Activated CD4-positive, alpha-beta T cell treated with anti-CD3 and anti-CD28 coated beads for 48 hours (primary cell): ENCODE measurements around the gene CUL4A.
A peak's percentile ranks its signal among the peaks of the same experiment; 100 is the strongest.
"Not testable (repeated sequence)": the region's sequence is repeated elsewhere in the genome, so short reads cannot be mapped to it uniquely, and the experiment has no call there.

ENCODE experiments used
- DNase-seq: peaks from one replicate; pipeline ENCODE4 v3.0.0-alpha.2; 2020

The CUL4A gene

DNA sequence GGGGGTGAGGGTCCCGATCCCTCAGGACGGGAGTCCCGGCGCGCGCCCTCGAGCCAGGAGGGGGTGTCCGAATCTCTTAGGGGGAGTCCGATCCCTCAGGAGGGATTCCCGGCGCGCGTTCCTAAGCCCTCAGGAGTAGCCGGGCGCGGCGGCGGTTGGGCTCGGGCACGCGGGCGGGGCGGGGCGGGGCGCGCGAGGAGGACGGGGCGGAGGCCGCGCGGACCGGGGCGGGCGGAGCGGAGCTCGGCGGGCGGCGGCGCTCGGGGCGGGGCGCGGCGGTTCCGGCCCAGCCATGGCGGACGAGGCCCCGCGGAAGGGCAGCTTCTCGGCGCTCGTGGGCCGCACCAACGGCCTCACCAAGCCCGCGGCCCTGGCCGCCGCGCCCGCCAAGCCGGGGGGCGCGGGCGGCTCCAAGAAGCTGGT, at the start of gene CUL4A:
Gene CUL4A (plus strand): TSS at position 278 of the 423 bp plus-strand sequence. CDS start 15 bp downstream, at position 293.
- DNase-seq: peak; percentile 80

DNA sequence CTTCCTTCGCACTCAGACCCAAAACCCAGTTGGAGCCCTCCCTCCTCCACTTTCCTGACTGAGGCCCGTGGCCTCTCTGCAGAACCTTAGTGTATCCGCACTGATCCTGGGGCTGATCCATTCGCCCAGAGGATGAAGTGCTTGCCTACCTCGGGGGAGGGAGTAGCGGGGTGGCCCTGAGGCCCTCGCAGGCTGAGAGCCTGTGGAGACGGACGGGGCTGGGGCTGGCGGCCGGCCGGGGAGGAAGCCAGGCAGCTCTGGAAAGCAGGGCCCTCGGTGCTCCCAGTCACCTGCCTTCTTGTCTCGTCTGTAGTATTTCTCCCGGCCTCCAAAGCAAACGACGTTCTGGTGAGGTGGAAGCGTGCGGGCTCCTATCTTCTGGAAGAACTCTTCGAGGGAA, 49.7 kb upstream of the CUL4A start:
- no peak for DNase-seq

DNA sequence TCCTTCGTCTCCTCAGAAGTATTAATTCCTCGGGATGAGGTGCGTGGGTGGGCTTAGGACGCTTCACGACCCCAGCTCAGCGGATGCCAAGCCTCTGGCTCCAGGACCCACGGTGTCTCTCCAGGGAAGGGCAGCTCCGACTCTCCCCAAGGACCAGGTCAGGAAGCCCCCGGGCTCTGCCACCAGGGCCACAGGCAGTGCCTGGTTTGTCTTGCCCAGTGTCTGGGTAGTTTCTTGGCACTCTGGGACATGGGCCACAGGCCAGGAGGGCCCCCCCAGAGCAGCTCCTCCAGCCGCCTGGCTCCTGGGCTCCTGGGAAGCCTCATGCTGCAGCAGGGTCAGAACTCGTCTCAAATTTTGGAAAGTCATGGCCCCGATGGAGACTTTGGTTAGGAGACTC, 48.4 kb upstream of the CUL4A start:
- no peak for DNase-seq

DNA sequence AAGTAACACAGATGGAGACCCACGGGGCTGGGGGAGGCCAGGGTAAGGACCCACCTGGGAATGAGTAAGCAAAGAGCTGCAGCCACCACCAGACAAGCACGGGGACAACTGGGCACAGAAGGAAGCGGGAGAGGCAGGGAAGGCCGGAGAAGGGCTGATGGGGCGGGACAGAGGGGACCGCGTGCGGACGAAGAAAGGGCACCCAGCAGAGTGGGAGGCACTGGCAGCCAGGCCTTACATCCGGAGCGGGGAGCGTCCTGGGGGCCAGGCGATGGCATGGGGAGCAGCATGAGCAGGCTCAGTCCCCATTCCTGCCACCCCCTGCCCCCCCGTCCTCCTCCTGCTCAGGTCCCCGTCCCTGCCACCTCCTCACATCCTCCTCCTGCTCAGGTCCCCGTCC, 48.0 kb upstream of the CUL4A start:
- DNase-seq: no peak

DNA sequence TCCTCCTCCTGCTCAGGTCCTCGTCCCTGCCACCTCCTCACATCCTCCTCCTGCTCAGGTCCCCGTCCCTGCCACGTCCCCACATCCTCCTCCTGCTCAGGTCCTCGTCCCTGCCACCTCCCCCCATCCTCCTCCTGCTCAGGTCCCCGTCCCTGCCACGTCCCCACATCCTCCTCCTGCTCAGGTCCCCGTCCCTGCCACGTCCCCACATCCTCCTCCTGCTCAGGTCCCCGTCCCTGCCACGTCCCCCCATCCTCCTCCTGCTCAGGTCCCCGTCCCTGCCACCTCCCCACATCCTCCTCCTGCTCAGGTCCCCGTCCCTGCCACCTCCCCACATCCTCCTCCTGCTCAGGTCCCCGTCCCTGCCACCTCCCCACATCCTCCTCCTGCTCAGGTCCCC, 47.4 kb upstream of the CUL4A start:
- DNase-seq: not testable (repeated sequence)

GRCh38 chr13:113162783-113163685, 46.4 kb upstream of the CUL4A start:
- DNase-seq: no peak

DNA sequence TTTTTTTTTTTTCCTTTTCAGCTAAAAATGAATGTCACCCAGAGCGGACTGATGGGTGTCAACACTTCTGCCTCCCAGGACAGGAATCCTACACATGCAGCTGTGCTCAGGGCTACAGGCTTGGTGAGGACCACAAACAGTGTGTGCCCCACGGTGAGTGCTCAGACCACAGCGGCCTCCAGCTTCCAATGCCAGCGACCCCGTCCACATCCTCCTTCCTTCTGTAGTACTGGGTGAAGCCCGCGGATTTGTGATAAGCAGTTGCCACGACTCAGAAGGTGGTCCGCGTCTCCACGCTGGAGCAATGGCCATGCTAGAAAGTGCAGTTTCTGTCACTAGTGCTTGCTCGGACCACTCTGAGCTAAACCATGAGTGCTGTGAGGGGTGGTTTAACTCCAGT, 44.9 kb upstream of the CUL4A start:
- DNase-seq: no peak

GRCh38 chr13:113166266-113166665, 43.1 kb upstream of the CUL4A start:
- no peak for DNase-seq

DNA sequence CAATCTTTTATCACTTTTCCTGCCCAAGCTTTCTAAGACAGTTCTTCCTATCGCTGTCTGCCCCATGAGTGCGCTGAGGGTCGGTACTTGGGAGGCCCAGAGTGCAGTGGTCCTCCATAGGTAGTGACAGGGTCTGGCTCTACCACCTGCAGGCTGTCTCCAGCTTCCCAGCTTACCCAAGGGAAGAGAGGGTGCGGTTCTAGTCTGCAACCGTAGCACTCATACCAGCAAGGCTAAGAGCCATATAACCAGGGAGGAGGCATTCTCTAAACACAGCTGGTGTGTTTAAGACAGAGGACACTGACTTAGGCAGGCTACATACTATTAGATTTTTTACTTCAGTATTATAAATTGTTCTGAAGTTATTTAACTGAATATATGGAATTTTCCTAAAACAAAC, 42.7 kb upstream of the CUL4A start:
- DNase-seq: no peak

GRCh38 chr13:113167155-113167554, 42.3 kb upstream of the CUL4A start:
- DNase-seq: no peak

GRCh38 chr13:113167575-113167974, 41.8 kb upstream of the CUL4A start:
- DNase-seq: no peak

GRCh38 chr13:113168211-113168610, 41.2 kb upstream of the CUL4A start:
- no peak for DNase-seq

- no peak for DNase-seq
These were observed 39.8 kb upstream of the CUL4A start for GRCh38 chr13:113169277-113170272.

- no peak for DNase-seq
These were observed 38.9 kb upstream of the CUL4A start for GRCh38 chr13:113170511-113170910.

DNA sequence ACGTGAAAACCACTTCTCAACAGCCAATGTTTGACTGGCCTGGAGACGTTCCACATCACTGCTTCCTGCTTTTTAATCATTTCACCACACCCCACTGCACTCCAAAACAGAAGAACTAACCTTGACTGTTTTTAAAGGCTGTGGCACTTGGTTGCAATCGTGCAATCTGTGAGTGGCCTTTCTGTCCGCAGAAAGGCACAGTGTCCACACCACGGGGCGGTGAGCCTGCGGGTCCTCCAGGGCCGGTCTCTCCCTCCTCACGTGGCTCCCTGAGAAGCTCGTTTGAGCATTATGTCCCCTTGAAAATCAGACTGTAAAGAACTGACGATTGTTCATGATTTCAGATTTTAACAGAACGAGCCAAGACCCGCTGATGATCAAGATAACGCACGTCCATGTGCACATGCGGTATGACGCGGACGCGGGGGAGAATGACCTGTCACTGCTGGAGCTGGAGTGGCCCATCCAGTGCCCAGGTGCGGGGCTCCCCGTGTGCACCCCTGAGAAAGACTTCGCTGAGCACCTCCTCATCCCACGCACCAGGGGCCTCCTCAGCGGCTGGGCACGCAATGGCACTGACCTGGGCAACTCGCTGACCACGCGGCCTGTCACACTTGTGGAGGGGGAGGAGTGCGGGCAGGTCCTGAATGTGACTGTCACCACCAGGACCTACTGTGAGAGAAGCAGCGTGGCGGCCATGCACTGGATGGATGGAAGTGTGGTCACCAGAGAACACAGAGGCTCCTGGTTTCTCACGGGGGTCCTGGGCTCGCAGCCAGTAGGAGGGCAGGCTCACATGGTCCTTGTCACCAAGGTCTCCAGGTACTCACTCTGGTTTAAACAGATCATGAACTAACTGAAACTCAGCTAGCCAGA, 37.9 kb upstream of the CUL4A start:
- DNase-seq: no peak

DNA sequence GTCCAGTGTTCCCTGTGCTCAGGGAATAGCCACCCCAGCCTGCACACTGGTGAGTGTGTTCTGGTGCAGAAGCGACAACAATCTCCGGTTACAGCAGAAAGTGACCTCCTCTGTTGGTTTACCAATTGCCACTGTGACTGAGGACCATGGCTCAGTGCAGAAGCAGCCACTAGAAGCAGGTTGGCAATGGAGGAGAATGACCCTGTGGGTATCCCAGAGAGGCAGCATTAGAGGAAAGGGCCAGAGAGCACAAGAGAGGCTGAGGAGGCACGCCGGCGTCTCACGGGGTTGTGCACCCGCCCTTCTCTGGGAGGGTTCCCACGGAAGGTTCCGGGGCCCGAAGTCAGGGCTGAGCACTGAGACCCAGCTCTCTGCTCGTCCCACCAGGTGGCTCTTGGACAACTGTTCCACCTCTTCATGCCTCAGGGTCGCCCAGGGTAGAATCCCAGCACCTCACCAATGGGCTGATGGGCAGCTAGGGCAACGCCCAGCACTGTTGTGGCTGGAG, 36.9 kb upstream of the CUL4A start:
- no peak for DNase-seq

DNA sequence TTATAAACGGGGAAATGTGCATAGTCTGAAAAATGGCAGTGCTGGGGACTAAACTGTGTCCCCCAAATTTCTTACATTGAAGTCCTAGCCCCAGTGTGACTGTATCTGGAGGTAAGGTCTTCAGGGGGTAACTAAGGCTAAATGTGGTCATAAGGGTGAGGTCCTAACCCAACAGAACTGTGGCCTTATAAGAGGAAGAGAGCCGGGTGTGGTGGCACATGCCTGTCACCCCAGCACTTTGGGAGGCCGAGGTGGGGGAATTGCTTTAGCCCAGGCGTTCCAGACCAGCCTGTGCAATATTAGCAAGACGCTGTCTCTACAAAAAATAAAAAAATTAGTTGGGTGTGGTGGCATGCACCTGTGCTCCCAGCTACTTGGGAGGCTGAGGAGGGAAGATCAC, 33.1 kb upstream of the CUL4A start:
- peak; percentile 47 for DNase-seq

DNA sequence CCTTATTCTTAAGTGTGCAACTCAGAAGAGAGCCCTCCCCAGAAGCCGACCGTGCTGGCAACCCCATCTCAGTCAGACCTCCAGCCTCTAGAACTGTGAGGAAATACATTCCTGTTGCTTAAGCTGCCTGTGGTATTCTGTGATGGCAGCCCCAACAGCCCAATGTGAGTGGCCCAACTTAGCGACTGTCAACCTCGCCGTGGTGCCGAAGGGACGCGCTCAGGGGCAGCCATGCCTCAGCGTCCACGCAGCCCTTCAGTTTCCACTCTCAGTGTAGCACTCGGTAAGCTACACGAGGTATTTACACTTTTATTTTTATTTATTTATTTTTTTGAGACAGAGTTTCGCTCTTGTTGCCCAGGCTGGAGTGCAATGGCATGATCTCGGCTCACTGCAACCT, 32.6 kb upstream of the CUL4A start:
- DNase-seq: no peak

DNA sequence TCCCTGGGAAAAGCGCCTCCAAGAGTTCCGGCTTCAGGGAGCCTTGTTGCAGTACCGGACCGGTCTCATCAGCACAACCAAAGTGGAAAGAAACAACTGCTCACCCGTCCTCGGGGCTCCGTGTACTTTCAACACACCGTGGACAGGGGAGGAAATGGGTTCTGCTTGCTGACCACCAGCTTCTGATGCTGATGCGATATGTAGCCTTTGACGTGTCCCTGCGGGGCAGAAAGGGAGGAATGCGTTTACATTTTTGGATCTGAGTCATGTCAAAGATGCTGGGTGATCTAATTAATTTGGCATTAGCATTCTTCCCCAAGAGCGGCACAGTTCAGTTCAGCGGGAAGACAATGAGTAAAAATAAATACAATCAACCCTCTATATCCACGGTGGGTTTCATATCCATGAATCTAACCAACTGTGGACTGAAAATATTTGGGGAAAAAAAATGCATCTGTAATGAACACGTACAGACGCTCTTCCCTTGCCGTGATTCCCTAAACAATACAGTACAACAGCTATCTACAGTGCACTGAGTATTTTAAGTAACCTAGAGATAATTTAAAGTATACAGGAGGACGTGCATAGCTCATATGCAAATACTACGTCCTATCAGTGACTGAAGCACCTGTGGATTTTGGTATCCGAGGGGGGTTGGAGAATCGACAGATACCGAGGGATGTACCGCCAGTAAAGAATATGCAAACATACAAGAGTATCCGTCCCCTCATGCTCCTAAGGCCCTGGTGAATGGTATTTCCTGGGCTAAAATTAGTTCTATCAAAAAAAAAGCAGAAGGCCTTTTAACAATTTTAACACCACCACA, 31.1 kb upstream of the CUL4A start:
- DNase-seq: no peak

DNA sequence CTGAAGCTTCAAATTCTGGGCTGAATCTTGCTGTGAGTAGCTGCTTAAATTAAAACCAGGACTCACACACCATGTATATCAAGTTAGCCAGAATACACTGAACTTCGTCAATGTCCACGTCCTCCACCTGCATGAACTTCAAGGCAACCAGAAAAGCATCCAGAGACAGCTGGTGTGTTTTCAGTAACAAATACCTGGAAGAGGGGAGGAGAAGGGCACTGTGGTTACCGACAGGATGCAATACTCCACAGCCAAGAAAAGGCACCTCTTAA, 30.6 kb upstream of the CUL4A start:
- no peak for DNase-seq

DNA sequence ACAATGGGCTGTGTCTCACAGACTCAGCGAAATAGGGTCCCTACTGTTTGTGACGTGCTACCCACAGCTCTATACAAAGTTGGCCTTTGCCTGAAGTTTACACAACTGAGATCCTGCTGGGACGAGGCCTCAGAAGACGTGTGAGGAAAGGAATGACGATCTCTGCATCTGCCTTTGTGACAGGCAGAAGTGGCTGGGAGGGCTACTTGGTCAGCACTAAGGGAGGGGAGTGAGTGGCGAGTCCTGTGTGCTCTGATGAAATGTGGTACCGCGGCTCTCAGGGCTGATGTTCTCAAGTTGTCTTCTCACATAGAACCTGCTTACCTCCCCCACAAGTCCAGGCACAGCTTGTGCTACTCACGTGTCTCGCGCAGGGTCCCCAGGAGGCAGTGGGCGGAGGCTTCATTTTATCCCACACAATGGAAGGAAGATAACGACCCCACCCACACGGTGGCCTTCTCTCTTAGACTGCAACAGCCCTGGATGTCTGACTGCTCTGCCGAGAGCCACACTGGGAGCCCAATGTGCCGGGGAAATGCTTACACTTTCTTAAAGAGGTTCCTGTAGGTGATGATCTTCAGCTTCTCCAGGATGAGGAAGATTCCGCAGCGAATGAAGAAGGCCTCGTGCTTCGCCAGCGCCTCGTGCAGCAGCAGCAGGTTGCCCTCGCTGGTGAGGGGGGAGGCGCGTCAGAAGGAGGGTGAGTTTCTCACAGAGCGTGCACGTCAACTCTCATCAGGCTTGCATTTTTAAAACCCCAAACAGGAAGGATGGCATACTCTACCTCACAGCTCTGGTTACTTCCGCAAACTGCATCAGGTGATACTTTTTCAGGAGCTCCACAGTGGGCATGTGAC, 29.8 kb upstream of the CUL4A start:
- no peak for DNase-seq
